22Rv1 (cell line): Measurements from ENCODE around the gene PRODH2.

Experiments
- H3K27ac ChIP-seq: fragments of 450-650 bp; 2 replicates; pipeline ENCODE4 v1.5.1; 2017
- CTCF ChIP-seq: fragments of 450-650 bp; IDR thresholded peaks from 2 replicates; pipeline ENCODE4 v1.5.1; 2017; ENCODE audit warnings: mild to moderate bottlenecking
- ZFX ChIP-seq: fragments of 450-650 bp; IDR thresholded peaks from 2 replicates; pipeline ENCODE4 v1.6.1; 2017; ENCODE audit warnings: antibody characterized with exemption, borderline replicate concordance

PRODH2 gene

GRCh38 chr19:35751839-35752745 is 60.6 kb downstream of the PRODH2 start:
- no peak for TF ChIP-seq CTCF
- no peak for TF ChIP-seq ZFX
- no peak overlapping the region; the same call in 1 of the 2 replicates for H3K27ac ChIP-seq

GRCh38 chr19:35750167-35750566 is 62.5 kb downstream of the PRODH2 start:
- peak overlapping the region; percentile 36 for H3K27ac ChIP-seq
- TF ChIP-seq CTCF (no peak), ZFX (no peak)
